Stimulated activated CD8-positive, alpha-beta memory T cell treated with anti-CD3 and anti-CD28 coated beads, Interleukin-15, amount 100 ng/mL, for 1 hour (primary cell): ENCODE data around the gene PKLR.
"Not testable (repeated sequence)": the region's sequence is repeated elsewhere in the genome, so short reads cannot be mapped to it uniquely, and the experiment has no call there.

Experiments used
- DNase-seq: peaks from one replicate; pipeline ENCODE4 v3.0.0-alpha.2; 2020; ENCODE audit warnings: low read depth

The PKLR gene

DNA sequence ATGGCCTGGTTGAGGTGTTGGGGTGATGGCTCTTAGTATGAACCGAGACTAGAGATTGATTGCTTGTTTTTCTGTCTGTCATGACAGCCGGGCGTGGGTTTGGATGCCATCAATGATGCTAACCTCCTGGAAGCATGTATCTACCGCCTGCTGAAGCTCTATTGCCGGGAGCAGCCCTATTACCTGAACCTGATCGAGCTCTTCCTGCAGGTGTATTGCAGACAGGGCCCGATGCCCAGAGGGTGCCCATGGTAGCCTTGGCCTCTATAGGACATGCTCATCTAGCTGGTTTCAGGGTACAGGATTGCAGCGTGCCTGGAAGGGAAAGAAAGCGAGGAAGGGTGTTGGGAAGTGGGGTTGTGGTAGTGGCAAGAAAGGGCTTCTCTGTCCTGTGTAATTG lies 16.8 kb upstream of the PKLR start:
- DNase-seq = no peak

DNA sequence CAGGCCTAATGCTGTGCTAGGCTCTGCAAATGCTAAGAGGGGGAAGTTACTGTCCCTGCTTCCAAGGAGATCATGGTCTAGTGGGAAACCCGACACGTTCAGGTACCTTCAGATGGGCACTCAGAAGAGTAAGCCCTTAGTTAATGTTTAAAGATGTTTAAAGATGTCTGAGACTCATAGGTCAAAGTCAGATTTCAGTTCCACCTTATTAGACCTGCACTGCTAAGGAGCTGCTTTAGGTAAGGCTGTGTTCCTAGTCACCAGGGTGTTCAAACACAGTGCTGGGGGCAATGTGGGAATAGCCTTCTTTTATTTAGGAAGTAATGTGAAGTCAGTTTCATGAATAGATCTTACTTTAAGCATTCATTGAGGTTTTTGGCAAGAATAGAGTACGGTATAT lies 15.7 kb upstream of the PKLR start:
- DNase-seq = no peak

DNA sequence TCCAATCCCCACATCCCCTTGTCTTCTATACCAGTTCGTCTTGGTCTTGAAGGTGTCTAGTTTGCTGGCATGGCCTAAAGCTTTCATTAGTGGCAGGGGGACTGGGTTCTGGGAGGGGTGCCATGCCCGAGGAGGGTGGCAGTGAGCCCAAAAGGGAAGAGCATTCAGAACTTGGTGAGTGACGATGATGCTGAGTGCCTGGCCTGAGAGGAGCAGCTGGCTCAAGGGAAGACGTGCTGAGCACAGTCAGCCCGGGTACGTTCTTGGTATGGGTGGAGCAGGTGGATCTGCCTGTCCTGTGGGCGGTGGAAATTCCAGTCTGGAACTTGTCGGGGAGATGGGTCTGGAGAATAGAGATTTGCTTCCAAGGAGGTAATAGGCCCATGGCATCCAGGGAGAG lies 12.0 kb upstream of the PKLR start:
- DNase-seq = no peak

DNA sequence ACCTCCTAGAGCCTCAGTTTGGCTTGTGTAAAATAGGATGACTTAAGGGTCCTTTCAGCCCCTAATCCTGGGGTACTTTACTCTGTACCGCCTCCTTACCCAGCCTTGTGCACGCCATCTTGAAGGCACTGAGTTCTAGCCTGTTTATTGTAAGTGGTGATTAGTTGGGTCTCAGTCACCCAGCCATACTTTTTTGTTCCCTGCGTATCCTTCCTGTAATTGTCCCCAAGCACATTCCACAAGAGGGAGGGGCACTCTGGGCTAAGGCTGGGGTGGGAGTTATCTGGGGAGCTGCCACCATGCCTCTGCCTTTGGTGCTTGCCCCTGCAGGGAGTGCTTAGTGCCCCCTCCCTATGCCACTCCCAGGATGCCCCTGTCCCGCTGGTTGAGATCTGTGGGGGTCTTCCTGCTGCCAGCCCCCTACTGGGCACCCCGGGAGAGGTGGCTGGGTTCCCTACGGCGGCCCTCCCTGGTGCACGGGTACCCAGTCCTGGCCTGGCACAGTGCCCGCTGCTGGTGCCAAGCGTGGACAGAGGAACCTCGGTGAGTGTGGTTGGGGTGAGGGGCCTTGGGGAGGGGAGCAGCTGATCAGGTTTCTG lies 8.3 kb upstream of the PKLR start:
- DNase-seq = no peak

DNA sequence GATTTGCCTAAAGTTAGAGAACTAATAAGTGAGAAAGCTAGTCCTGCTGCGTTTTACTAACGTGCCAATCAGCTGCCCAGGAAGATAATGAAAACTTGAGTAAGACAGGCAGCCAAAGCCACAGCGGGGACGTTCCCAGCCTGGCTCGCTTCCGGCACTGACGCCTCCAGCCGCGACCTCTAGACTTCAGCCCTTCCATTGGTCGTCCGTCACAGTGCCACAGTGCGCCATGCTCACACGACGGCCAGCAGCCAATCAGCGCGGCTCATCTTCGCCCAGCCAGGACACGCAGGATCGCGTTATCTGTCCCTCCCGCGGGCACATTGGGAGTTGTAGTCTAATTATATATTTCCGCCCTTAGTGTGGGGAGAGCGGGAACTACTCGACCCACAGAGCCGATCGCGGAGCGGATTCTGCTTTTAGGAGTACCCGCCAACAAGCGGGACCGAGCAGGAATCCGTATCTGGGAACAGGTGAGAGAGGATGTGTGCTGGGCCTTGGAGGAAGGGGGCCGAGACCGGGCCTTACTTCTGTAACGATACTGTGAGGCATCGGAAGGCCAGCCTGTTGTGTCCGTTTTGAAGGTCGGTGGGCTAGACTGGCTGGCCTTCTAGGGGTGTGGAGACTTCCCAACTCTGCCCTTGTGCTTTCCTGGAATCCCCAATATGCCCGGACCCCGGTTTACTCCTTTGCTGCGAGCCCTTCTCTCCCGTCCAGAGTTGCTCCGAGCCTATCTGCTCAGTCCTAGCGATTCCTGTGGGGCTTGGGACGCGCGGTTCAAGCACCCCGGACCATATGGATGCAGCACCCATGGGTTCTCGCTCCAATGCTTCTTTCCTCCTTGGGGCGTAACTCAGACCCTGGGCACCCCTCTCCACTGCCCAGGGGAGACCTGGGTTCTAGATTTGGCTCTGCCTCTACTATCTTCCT lies 7.5 kb upstream of the PKLR start, which contains the start of gene FDPS:
TSS of gene FDPS (plus strand) at position 374 of the 930 bp plus-strand sequence. CDS start 924 bp downstream, outside the sequence.
- peak; percentile 91 for DNase-seq

DNA sequence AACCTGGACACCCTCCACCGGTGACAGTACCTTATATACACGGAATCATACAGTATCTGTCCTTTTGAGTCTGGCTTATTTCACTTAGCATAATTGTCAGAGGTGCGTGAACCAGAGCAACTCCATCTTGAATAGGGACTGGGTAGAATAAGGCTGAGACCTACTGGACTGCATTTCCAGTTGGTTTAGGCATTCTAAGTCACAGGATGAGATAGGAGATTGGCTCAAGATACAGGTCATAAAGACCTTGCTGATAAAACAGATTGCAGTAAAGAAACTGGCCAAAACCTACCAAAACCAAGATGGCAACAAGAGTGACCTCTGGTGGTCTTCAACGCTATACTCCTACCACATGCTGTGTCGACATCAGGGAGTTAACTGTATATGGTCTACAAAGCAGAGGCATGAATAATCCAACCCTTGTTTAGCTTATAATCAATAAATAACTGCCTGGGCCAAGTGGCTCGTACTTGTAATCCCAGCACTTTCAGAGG lies 6.1 kb upstream of the PKLR start:
- no peak for DNase-seq

DNA sequence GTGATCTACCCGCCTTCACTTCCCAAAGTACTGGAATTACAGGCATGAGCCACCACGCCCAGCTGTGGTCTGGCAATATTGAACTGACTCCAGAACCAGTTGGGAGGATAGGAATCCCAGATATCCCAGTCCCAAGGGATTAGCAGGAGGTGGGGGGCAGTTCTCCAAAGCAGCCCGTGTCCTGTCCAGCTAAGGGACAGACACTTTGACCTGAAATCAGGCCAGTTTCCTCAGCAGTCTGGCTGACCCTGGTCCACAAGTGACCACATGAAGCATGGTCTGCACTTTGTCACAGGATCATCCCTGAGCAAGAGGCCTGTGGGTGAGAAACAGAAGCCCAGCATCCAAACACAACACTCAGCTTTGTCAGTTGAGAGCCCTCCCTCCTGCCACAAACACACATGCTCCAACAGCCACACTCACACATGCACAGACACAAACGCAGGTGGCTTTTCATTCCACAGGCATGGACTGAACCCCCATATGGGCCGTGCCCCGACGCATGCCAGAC lies 4.7 kb upstream of the PKLR start:
- no peak for DNase-seq

DNA sequence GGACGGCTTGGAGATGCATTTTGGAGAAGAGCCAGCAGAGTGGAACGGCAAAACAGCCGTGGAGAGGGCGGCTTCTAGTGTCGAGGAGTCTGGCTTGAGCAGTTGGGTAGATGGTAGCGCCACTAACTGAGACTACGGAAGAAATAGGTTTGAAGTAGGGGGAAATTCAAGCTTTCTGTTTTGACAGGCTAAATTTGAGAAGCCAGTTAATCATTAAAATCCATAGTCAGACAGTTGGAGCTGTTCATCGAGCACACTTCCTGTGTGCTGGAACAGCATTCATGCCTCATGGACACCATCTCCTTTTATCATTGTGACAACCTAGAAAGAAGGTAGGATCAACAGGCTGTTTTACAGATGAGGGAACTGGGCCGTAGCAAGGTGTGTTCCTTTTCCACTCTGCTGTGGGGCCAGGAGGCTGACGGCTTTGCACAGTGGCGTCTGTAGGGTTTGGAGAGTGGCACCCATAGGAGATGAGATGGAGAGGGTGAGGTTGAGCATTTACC lies 3.4 kb upstream of the PKLR start:
- no peak for DNase-seq

DNA sequence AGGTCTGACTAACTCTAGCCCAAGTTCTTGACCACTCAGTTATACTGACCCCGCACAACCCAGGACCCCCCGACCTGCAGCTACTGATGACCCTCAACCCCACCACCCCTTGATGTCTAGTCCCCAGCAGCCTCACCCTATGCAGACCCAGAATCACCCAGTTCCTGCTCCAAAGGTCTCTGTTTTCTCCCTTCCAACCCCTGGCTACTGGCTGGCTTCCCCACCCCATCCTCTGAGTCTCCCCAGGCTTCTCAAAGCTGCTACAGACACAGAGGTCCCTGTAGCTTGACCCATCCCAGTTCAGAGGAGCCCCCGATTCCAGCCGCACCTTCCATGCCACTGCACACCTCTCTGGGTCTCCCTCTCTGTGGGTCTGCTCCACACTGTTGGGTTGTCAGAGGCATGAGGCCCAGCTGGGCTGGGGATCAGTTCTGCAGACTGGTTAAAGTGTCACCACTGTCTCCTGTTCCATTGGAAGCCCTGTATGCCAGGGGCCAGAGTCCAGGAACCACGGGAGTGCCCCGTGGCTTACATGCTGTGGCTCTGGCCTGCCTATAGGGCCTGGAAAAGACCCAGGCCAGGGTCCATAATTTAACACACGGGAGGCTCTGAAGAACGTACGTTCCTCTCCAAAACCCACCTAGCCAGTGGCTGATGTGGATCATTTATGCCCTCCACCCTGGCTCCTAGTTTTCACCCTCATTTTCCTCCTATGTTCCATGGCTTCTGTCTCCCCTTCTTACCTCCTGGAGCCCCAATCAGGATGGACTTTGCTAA lies 497 bp downstream of the PKLR start:
- DNase-seq = no peak

DNA sequence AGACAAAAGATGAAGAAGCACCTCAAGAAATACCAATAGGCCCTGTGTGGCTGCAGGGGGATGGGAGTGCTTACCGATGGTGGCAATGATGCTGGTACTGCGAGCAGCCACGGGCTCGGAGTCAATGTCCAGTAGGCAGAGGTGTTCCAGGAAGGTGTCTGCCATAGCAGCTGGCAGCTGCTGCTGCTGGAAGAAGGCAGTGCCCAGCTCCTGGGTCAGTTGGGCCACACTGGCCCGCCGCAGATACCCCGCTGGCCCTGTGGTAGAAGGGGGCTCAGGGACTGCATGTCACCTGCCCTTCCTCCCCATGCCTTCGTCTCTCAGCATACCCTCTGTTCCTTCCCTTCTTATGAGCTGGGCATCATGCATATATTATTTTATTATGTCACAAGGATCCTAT lies 1.2 kb downstream of the PKLR start:
- DNase-seq = no peak

DNA sequence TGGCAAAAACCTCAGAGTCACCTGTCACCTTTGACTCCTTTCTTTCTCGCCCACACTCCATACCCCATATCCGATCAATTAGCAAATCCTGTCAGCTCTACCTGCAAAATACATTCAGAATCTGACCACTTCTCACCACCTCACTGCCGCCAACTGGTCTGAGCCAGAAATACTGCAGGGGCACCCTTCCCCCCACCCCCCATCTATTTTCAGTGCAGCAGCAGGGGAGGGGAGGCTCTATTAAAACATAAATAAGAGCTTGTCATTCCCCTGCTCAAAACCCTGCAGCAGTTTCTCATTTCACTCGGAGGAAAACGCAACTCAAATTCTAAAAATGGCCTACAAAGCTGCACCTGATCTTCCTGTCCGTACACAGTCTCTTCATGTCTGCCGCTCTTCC lies 3.9 kb downstream of the PKLR start:
- DNase-seq = no peak

DNA sequence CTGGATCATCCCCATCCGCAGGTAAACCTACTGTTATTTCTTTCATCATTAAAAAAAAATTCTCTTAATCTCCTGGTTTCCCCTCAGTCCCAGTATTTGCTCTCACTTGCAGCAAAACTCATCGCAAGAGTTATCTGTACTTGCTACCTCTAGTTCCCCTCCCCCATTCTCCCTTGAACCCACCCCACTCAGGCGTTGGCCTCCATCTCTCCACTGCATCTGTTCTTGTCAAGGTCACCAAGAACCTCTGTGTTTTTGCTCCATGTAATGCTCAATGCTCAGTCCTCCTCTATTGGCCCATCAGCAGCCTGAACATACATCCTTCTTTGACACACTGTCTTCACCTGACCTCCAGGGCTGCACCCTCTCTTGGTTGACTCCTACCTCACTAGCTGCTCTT lies 4.6 kb downstream of the PKLR start:
- DNase-seq = no peak

DNA sequence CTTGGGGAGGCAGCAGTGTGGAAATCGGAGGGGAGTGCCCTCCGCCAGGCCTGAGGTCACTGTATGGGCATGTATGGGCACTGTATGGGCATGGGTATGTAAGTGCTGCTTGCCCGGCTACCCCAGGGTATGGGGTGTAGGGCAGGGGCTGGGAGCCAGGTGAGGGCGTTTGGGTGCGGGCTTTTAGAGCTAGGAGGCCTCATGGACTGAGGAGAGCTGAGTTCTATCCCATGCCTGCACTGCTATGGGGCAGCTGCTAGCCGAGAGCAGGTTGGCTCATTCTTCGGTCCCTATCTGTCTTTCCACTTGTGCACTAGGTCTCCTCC lies 5.3 kb downstream of the PKLR start:
- DNase-seq = no peak

DNA sequence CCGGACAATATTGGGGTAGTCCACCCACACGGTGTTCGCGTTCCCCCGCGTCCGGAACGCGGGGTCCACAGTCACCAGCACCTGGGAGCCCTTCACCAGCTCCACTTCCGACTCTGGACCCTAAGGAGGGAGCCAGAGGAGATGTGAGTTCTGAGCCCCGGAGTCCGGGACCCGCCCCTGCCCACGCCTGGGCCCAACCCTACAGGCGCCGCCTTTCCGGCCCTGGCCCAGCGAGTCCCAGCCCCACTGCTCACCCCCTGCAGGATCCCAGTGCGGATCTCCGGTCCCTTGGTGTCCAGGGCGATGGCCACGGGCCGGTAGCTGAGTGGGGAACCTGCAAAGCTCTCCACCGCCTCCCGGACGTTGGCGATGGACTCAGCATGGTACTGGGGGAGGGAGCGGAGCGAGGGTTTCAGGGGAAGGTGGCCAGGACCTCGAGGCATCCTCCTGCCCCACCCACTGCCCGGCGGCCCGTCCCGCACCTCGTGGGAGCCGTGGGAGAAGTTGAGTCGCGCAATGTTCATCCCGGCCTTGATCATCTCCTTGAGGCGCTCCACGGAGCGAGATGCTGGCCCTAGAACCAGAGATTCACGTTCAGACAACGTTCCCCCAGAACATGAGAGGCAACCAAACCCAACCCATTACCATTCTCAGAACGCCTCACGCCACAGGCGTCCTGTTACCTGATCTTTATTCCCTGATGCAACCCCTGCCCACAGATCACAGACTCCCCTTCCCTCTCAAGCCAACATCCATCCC lies 5.9 kb downstream of the PKLR start:
- no peak for DNase-seq

DNA sequence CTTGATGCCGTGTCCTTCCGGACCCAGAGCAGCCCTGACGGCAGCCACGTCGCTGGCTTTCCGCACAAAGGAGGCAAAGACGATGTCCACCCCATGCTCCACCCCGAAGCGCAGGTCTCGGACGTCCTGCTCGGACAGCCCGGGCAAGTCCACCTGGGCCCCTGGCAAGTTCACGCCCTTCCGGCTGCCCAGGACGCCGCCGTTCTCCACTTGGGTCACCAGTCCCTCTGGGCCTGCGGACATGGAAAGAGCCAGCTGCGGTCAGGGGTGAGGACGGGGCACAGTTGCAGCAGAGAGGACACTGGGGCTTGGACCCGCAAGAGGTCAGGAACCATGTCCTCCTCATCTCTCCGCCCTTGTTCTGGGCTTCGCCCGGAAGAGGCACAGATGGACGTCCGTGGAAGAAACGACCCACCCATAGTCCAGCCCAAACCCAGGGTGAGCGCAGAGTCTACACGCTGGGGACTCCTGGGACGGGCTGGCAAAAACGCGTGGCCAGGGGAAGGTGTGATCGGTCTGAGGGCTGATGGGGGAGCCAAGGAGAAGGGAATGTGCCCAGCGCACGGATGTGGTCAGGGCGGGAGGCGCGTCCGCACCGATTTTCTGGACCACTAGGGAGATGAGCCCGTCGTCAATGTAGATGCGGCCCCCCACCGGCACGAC lies 6.6 kb downstream of the PKLR start:
- DNase-seq = no peak

DNA sequence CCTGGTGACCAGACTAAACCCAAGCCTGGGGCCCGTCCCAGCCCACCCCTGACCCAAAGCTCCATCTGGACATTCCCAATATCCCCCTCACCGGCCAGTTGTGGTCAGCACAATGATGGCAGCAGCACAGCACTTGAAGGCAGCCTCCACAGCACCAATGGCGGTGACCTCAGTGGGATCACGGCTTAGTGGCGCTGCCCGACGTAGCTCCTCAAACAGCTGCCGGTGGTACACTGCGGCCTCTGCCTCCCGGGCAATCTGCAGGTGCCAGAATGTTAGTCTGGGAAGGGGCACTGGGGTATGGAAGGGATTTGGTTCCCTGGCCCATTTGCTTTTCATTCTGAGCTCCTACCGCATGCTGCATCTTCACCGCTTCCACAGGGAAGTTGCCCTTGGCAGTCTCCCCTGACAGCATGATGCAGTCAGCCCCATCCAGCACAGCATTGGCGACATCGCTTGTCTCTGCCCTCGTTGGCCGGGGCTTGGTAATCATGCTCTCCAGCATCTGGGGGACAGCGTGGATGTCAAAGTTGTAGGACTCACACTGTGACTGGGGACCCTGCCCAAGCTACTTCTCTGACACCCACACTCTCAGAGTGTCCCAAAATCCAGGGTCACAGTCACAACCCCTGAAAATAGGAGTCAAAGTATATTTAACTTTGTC lies 8.0 kb downstream of the PKLR start:
- no peak for DNase-seq

DNA sequence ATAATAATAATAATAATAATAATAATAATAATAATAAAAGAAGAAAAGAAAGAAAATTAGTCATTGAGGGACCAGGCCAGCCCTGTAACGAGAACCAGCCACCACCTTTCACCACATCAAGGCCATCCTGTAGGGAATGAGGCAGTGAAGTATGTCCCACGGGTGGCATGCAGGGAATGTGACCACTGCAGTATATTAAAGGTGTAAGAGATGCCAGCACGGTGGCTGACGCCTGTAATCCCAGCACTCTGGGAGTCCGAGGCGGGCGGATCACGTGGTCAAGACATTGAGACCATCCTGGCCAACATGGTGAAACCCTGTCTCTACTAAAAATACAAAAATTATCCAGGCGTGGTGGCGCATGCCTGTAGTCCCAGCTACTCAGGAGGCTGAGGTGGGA lies 10.2 kb downstream of the PKLR start:
- not testable (repeated sequence) for DNase-seq

DNA sequence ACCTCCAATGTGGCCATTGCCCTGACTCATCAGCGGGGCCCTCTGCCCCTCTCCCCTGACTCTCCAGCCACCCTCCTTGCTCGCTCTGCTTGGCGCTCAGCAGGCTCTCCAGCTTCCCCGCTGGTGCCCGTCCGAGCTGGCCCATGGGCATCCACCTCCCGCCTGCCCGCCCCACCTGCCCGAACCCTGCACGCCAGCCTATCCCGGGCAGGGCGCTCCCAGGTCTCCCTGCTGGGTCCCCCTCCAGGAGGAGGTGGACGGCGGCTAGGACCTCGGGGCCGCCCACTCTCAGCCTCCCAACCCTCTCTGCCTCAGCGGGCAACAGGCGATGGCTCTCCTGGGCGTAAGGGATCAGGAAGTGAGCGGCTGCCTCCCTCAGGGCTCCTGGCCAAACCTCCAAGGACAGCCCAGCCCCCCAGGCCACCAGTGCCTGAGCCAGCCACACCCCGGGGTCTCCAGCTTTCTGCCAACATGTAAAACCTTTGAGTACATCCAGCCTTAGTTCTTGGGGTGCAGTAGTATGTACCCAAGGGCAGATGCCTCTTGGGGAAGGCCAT lies 13.2 kb downstream of the PKLR start:
- no peak for DNase-seq

DNA sequence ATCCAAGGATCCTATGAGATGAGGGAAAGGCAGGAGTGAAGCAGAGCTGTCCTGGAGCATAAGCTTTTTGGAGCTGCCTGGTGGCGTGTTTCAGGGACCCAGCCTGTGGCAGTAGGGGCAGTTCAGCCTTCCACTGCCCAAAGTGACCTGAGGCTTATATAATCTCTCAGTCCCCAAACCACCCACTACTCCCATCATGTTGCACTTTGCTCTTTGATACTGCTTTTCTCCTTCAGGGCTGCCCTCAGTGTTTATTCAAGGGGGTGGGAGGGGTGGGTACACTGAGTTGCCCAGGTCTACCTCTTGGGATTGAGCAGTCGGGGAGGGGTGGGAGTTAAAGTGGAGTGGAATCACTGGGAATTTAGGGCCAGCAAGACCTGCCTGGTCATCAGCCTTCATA lies 14.7 kb downstream of the PKLR start:
- DNase-seq = no peak

DNA sequence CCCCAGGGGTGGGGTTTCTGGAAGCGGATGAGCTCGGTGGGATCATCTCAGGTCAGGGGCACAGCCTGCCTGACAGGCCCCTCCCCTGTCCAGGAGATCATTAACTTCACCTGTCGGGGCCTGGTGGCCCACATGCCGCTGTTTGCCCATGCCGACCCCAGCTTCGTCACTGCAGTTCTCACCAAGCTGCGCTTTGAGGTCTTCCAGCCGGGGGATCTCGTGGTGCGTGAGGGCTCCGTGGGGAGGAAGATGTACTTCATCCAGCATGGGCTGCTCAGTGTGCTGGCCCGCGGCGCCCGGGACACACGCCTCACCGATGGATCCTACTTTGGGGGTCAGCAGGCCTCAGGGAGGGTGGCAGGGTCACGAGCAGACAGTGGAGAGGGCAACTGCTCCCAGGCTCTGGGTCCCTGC lies 15.6 kb downstream of the PKLR start:
- no peak for DNase-seq
